DMS153 treated with DMSO at 0.1 percent for 48 hours (cell line): Measurements from ENCODE around the gene PLD2.

Experiments
- DNase-seq: peaks from one replicate; lab custom pipeline; 2025; ENCODE audit not compliant: unreplicated experiment; lab: John Stamatoyannopoulos, UW

PLD2 gene

GRCh38 chr17:4806777-4807604, at the start of gene PLD2:
TSS of gene PLD2 (plus strand) at chr17:4807152. CDS start at chr17:4807773, 621 bp downstream.
- DNase-seq: peak; percentile 14

GRCh38 chr17:4759776-4760236, 47.1 kb upstream of the PLD2 start:
- DNase-seq: no peak

GRCh38 chr17:4764595-4764994, 42.4 kb upstream of the PLD2 start:
- DNase-seq: no peak

- DNase-seq: no peak
Observed at GRCh38 chr17:4766201-4766600, 40.8 kb upstream of the PLD2 start.

- no peak for DNase-seq
Observed at GRCh38 chr17:4766723-4767122, 40.2 kb upstream of the PLD2 start.

- no peak for DNase-seq
Observed at GRCh38 chr17:4768298-4768697, 38.7 kb upstream of the PLD2 start.

- DNase-seq: no peak
Observed at GRCh38 chr17:4769628-4770027, 37.3 kb upstream of the PLD2 start.

GRCh38 chr17:4771519-4772234, 35.3 kb upstream of the PLD2 start, which contains the start of gene TM4SF5:
TSS of gene TM4SF5 (plus strand) at chr17:4771886. CDS start at chr17:4771923, 37 bp downstream.
- no peak for DNase-seq

GRCh38 chr17:4772235-4772613, 34.7 kb upstream of the PLD2 start:
- DNase-seq: no peak

GRCh38 chr17:4777969-4778760, 28.8 kb upstream of the PLD2 start:
- no peak for DNase-seq

- DNase-seq: no peak
Observed at GRCh38 chr17:4780325-4780955, 26.5 kb upstream of the PLD2 start.

GRCh38 chr17:4782652-4783051, 24.3 kb upstream of the PLD2 start:
- DNase-seq: no peak

- DNase-seq: no peak
Observed at GRCh38 chr17:4785311-4786105, 21.4 kb upstream of the PLD2 start.

- no peak for DNase-seq
Observed at GRCh38 chr17:4786106-4786511, 20.8 kb upstream of the PLD2 start, which contains the start of gene VMO1. TSS of gene VMO1 (minus strand) at chr17:4786364. CDS start at chr17:4786352, 12 bp downstream.

GRCh38 chr17:4786516-4786915, 20.4 kb upstream of the PLD2 start:
- no peak for DNase-seq

- no peak for DNase-seq
Observed at GRCh38 chr17:4788159-4788806, 18.7 kb upstream of the PLD2 start.

- DNase-seq: no peak
Observed at GRCh38 chr17:4788807-4789700, 17.9 kb upstream of the PLD2 start, which contains the start of gene GLTPD2. TSS of gene GLTPD2 (plus strand) at chr17:4788964. CDS start at chr17:4789012, 48 bp downstream.

- DNase-seq: no peak
Observed at GRCh38 chr17:4789701-4789950, 17.3 kb upstream of the PLD2 start.
